ENCODE measurements around the gene LDHA. TPM values are rescaled to one million over a fixed set of nuclear protein-coding genes. Genes with fewer than 3 reads are reported as not detected.

Gene LDHA
- total and polyA plus RNA-seq, 7 experiments from 2014 or later, result 89.5 to 1,229 (median 275) TPM

- H3K4me1 Mint-ChIP-seq, result peaks cover 0 to 15% (median 5%) of the 10 kb centered on the region in 7 donors
- no peaks in the 10 kb centered on the region for H3K27me3 Mint-ChIP-seq
- intact Hi-C loops (cut with micrococcal nuclease), result no loop called here
- DNase-seq (no peak), ATAC-seq (no peak)
- no peak overlapping the region for H3K27ac Mint-ChIP-seq
- no peaks in the 10 kb centered on the region for H3K9me3 ChIP-seq (ENCODE audit: control insufficient read depth in 2 of 3, low read length in 3 of 3)
- H3K9me3 Mint-ChIP-seq, result no peaks in the 10 kb centered on the region
- no peak overlapping the region for H3K27ac ChIP-seq (ENCODE audit: low read depth, low read length)
- H3K36me3 Mint-ChIP-seq, result peaks cover 0 to 16% (median 2%) of the 10 kb centered on the region in 5 donors
- no peak overlapping the region for H3K4me3 Mint-ChIP-seq
- no peaks in the 10 kb centered on the region for H3K4me1 ChIP-seq (ENCODE audit: control insufficient read depth in 2 of 2, insufficient read depth in 2 of 2, low read length in 2 of 2)
- H3K4me3 ChIP-seq (ENCODE audit: low read length), result no peak overlapping the region
- no peaks in the 10 kb centered on the region for H3K27me3 ChIP-seq (ENCODE audit: control insufficient read depth in 2 of 2, insufficient read depth in 2 of 2, low read length in 2 of 2)
- ChIA-PET POLR2A (interaction anchor here (0.7 to 1.1 kb wide), 2 partner anchors 14 to 24 kb away, joined by 3 to 4 read pairs; no protein-coding TSS in a partner anchor), CTCF (no interaction called here)
- peaks cover 0 to 2% (median 0%) of the 10 kb centered on the region in 3 experiments for H3K36me3 ChIP-seq (ENCODE audit: control insufficient read depth in 2 of 3, insufficient read depth in 3 of 3, low read length in 3 of 3)
These were observed 22.2 kb upstream of the LDHA start for GRCh38 chr11:18372201-18372600.

- ChIA-PET POLR2A (no interaction called here), CTCF (no interaction called here)
- ATAC-seq (no peak), DNase-seq (no peak)
- no peaks in the 10 kb centered on the region for H3K27me3 ChIP-seq (ENCODE audit: control insufficient read depth in 2 of 2, insufficient read depth in 2 of 2, low read length in 2 of 2)
- Mint-ChIP-seq H3K27me3 (no peaks in the 10 kb centered on the region), H3K4me1 (peaks cover 0 to 8% (median 0%) of the 10 kb centered on the region in 7 donors), H3K27ac (no peak overlapping the region), H3K9me3 (no peaks in the 10 kb centered on the region), H3K36me3 (peaks cover 0 to 8% (median 0%) of the 10 kb centered on the region in 5 donors), H3K4me3 (no peak overlapping the region)
- no peaks in the 10 kb centered on the region for H3K4me1 ChIP-seq (ENCODE audit: control insufficient read depth in 2 of 2, insufficient read depth in 2 of 2, low read length in 2 of 2)
- intact Hi-C loops (cut with micrococcal nuclease), result no loop called here
- H3K9me3 ChIP-seq (ENCODE audit: control insufficient read depth in 2 of 3, low read length in 3 of 3), result no peaks in the 10 kb centered on the region
- H3K36me3 ChIP-seq (ENCODE audit: control insufficient read depth in 2 of 3, insufficient read depth in 3 of 3, low read length in 3 of 3), result no peaks in the 10 kb centered on the region
- H3K27ac ChIP-seq (ENCODE audit: low read depth, low read length), result no peak overlapping the region
- no peak overlapping the region for H3K4me3 ChIP-seq (ENCODE audit: low read length)
These were observed 19.4 kb upstream of the LDHA start for GRCh38 chr11:18374956-18375355.

- Mint-ChIP-seq H3K4me3 (no peak overlapping the region), H3K36me3 (peaks cover 0 to 7% (median 0%) of the 10 kb centered on the region in 5 donors), H3K27me3 (no peaks in the 10 kb centered on the region), H3K9me3 (no peaks in the 10 kb centered on the region), H3K4me1 (peaks cover 0 to 8% (median 0%) of the 10 kb centered on the region in 7 donors), H3K27ac (no peak overlapping the region)
- Histone ChIP-seq H3K27me3 (ENCODE audit: control insufficient read depth in 2 of 2, insufficient read depth in 2 of 2, low read length in 2 of 2) (no peaks in the 10 kb centered on the region), H3K9me3 (ENCODE audit: control insufficient read depth in 2 of 3, low read length in 3 of 3) (no peaks in the 10 kb centered on the region), H3K4me3 (ENCODE audit: low read length) (no peak overlapping the region), H3K4me1 (ENCODE audit: control insufficient read depth in 2 of 2, insufficient read depth in 2 of 2, low read length in 2 of 2) (no peaks in the 10 kb centered on the region), H3K36me3 (ENCODE audit: control insufficient read depth in 2 of 3, insufficient read depth in 3 of 3, low read length in 3 of 3) (no peaks in the 10 kb centered on the region), H3K27ac (ENCODE audit: low read depth, low read length) (no peak overlapping the region)
- POLR2A ChIA-PET, result interaction anchor here (0.6 to 0.8 kb wide), 3 partner anchors 11 to 44 kb away, joined by 3 to 4 read pairs (median 3); no protein-coding TSS in a partner anchor
- CTCF ChIA-PET, result no interaction called here
- intact Hi-C loops (cut with micrococcal nuclease), result no loop called here
- no peak for DNase-seq
- no peak for ATAC-seq
These were observed 18.4 kb upstream of the LDHA start for GRCh38 chr11:18375941-18376340.

- Histone ChIP-seq H3K27ac (ENCODE audit: low read depth, low read length) (peak overlapping the region; percentile 35), H3K4me3 (ENCODE audit: low read length) (no peak overlapping the region), H3K4me1 (ENCODE audit: control insufficient read depth in 2 of 2, insufficient read depth in 2 of 2, low read length in 2 of 2) (peaks cover 14% of the 10 kb centered on the region in 2 donors), H3K36me3 (ENCODE audit: control insufficient read depth in 2 of 3, insufficient read depth in 3 of 3, low read length in 3 of 3) (no peaks in the 10 kb centered on the region), H3K27me3 (ENCODE audit: control insufficient read depth in 2 of 2, insufficient read depth in 2 of 2, low read length in 2 of 2) (no peaks in the 10 kb centered on the region), H3K9me3 (ENCODE audit: control insufficient read depth in 2 of 3, low read length in 3 of 3) (no peaks in the 10 kb centered on the region)
- intact Hi-C loops (cut with micrococcal nuclease), result no loop called here
- no peaks in the 10 kb centered on the region for H3K27me3 Mint-ChIP-seq
- DNase-seq (no peak), ATAC-seq (no peak)
- H3K4me3 Mint-ChIP-seq, result no peak overlapping the region
- CTCF ChIA-PET, result interaction anchor here (0.5 kb wide), 1 partner anchor 9 kb away, joined by 5 read pairs; no protein-coding TSS in a partner anchor
- peaks cover 13 to 20% (median 17%) of the 10 kb centered on the region in 7 donors for H3K4me1 Mint-ChIP-seq
- peak overlapping the region in 4 of 9 donors; percentile 52 to 72 (median 58) for H3K27ac Mint-ChIP-seq
- peaks cover 0 to 2% (median 0%) of the 10 kb centered on the region in 5 donors for H3K36me3 Mint-ChIP-seq
- POLR2A ChIA-PET, result interaction anchor here (0.6 to 1.1 kb wide), 4 partner anchors 15 to 253 kb away, joined by 3 to 4 read pairs (median 3); partner anchors contain the start of gene LDHA
- H3K9me3 Mint-ChIP-seq, result no peaks in the 10 kb centered on the region
These were observed 15.2 kb upstream of the LDHA start for GRCh38 chr11:18379201-18379600.

DNA sequence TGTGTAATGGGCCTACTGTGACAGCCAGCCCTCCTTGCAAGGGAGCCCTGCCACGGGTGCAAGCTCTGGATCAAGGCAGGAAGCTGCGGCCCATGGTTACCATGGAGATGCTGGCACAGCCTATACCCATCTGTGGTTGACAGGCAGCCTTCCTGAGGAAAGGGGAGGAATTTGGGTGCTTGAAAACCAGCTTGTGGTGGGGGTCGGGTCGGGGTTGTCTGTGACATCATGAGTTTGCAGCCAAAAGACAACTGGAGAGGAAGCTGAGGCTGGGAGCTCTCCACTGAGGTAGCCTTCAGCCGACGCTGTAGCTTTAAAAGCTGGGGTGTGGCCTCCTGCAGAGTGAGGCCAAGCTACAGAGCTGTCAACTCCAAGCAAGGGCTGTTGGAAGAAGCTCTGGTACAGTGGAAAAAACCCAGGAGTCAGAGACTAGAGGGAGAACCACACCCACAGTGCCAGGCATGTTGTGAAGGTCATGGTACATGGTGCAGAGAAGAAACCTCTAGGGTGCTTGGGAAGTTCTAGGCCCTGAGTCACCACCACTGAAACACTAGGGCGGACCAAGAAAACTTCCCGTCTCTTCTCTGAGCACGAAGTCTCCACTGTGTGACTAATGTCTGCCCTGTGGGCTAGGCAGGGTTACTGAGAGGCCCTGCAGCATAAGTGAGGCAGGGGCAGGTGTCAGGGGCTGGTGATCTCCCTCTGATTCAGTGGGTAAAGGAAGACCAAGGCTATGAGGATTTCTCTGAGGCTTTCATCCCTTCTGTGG, 10.8 kb upstream of the LDHA start:
- peaks cover 29 to 53% (median 45%) of the 10 kb centered on the region in 7 donors for H3K4me1 Mint-ChIP-seq

GRCh38 chr11:18384157-18384641, 10.2 kb upstream of the LDHA start:
- no peaks in the 10 kb centered on the region for H3K36me3 ChIP-seq (ENCODE audit: control insufficient read depth in 2 of 3, insufficient read depth in 3 of 3, low read length in 3 of 3)
- peak overlapping the region; percentile 49 for H3K4me3 ChIP-seq (ENCODE audit: low read length)
- Mint-ChIP-seq H3K4me3 (peak overlapping the region; percentile 70 to 83 (median 80)), H3K27me3 (no peaks in the 10 kb centered on the region), H3K36me3 (no peaks in the 10 kb centered on the region), H3K27ac (peak overlapping the region; percentile 92 to 100 (median 98)), H3K9me3 (no peaks in the 10 kb centered on the region), H3K4me1 (peaks cover 30 to 54% (median 45%) of the 10 kb centered on the region in 7 donors)
- peak; percentile 17 for ATAC-seq
- peak overlapping the region; percentile 85 for H3K27ac ChIP-seq (ENCODE audit: low read depth, low read length)
- no peaks in the 10 kb centered on the region for H3K27me3 ChIP-seq (ENCODE audit: control insufficient read depth in 2 of 2, insufficient read depth in 2 of 2, low read length in 2 of 2)
- no peaks in the 10 kb centered on the region for H3K9me3 ChIP-seq (ENCODE audit: control insufficient read depth in 2 of 3, low read length in 3 of 3)
- peaks cover 20 to 21% of the 10 kb centered on the region in 2 donors for H3K4me1 ChIP-seq (ENCODE audit: control insufficient read depth in 2 of 2, insufficient read depth in 2 of 2, low read length in 2 of 2)
- POLR2A ChIA-PET, result interaction anchor here (0.8 to 4.9 kb wide), 9 partner anchors 11 to 142 kb away, joined by 3 to 123 read pairs (median 5); partner anchors contain the start of genes GTF2H1, HPS5, LDHA and TSG101
- peak in 4 of 9 donors; percentile 10 to 22 (median 14) for DNase-seq
- intact Hi-C loops (cut with micrococcal nuclease), result loop anchor here in 1 of 2 donors (1.0 to 5.0 kb wide), 2 partner anchors 62 to 203 kb away; partner anchors contain the start of genes GTF2H1, HPS5 and UEVLD
- CTCF ChIA-PET, result interaction anchor here (0.6 to 2.2 kb wide), 3 partner anchors 8 to 245 kb away, joined by 3 to 14 read pairs (median 6); partner anchors contain the start of gene LDHA

More for the DNA sequence above, 10.8 kb upstream of the LDHA start:
- Histone ChIP-seq H3K9me3 (ENCODE audit: control insufficient read depth in 2 of 3, low read length in 3 of 3) (no peaks in the 10 kb centered on the region), H3K4me1 (ENCODE audit: control insufficient read depth in 2 of 2, insufficient read depth in 2 of 2, low read length in 2 of 2) (peaks cover 20 to 21% of the 10 kb centered on the region in 2 donors), H3K36me3 (ENCODE audit: control insufficient read depth in 2 of 3, insufficient read depth in 3 of 3, low read length in 3 of 3) (no peaks in the 10 kb centered on the region), H3K4me3 (ENCODE audit: low read length) (peak overlapping the region; percentile 49), H3K27ac (ENCODE audit: low read depth, low read length) (peak overlapping the region; percentile 85), H3K27me3 (ENCODE audit: control insufficient read depth in 2 of 2, insufficient read depth in 2 of 2, low read length in 2 of 2) (no peaks in the 10 kb centered on the region)
- peak overlapping the region; percentile 92 to 100 (median 98) for H3K27ac Mint-ChIP-seq
- POLR2A ChIA-PET, result interaction anchor here (0.7 to 4.9 kb wide), 11 partner anchors 12 to 143 kb away, joined by 3 to 123 read pairs (median 3); partner anchors contain the start of genes GTF2H1, HPS5, LDHA and TSG101
- no peaks in the 10 kb centered on the region for H3K9me3 Mint-ChIP-seq
- ATAC-seq (peak; percentile 87), DNase-seq (peak; percentile 15 to 74 (median 70))
- H3K4me3 Mint-ChIP-seq, result peak overlapping the region; percentile 70 to 83 (median 80)
- no peaks in the 10 kb centered on the region for H3K36me3 Mint-ChIP-seq
- intact Hi-C loops (cut with micrococcal nuclease), result loop anchor here (1.0 to 5.0 kb wide), 4 partner anchors 11 to 204 kb away; partner anchors contain the start of genes LDHA (in 2 of the 2), GTF2H1 (in 1 of the 2), HPS5 (in 1 of the 2) and UEVLD (in 1 of the 2)
- CTCF ChIA-PET, result interaction anchor here (0.8 to 2.2 kb wide), 3 partner anchors 9 to 17 kb away, joined by 3 to 14 read pairs (median 3); partner anchors contain the start of gene LDHA
- H3K27me3 Mint-ChIP-seq, result no peaks in the 10 kb centered on the region
